Left renal pelvis (tissue), 4 donors: ENCODE data around the gene DAGLB. TPM values are rescaled to one million over a fixed set of nuclear protein-coding genes. Genes with fewer than 3 reads are reported as not detected.
"Not testable (repeated sequence)": the region's sequence is repeated elsewhere in the genome, so short reads cannot be mapped to it uniquely, and the experiment has no call there.

Experiments
- DNase-seq, 4 donors: peaks; one replicate each; pipeline ENCODE4 v3.0.0-alpha.2; 2013; ENCODE audit warnings: low read depth in 4 of 4, low spot score in 3 of 4
- polyA plus RNA-seq, 4 donors: library from polyadenylated mRNA; unstranded; fragments of 120-200 nt; gene quantifications; one replicate each; pipeline ENCODE4 v1.2.1, GENCODE V29; 2013; ENCODE audit not compliant: insufficient read length in 4 of 4

Gene DAGLB
- polyA plus RNA-seq, 4 donors, result 10.6 to 21.0 (median 14.5) TPM

GRCh38 chr7:6379886-6380285 lies 67.9 kb downstream of the DAGLB start:
- no peak for DNase-seq

GRCh38 chr7:6378556-6378955 lies 69.2 kb downstream of the DAGLB start:
- DNase-seq, result not testable (repeated sequence)

GRCh38 chr7:6376820-6377219 lies 70.9 kb downstream of the DAGLB start:
- DNase-seq, result no peak

- no peak for DNase-seq
These were observed 72.2 kb downstream of the DAGLB start for GRCh38 chr7:6375348-6376101.

GRCh38 chr7:6367701-6368211 lies 80.0 kb downstream of the DAGLB start:
- no peak for DNase-seq

GRCh38 chr7:6365451-6365850 lies 82.3 kb downstream of the DAGLB start:
- DNase-seq, result no peak

- DNase-seq, result no peak
These were observed 86.9 kb downstream of the DAGLB start for GRCh38 chr7:6360841-6361240.

GRCh38 chr7:6359734-6360133 lies 88.0 kb downstream of the DAGLB start:
- no peak for DNase-seq

Other genes with a start within 250 kb of the DAGLB start
- gene CYTH3, start 175.3 kb downstream of the DAGLB start, polyA plus RNA-seq, result 10 to 100 TPM; 32.9 to 47.1 (median 38.6) TPM
- 10 to 100 TPM; 21.7 to 27.8 (median 24.4) TPM for gene FAM220A, start 99.0 kb downstream of the DAGLB start, polyA plus RNA-seq
- 100 to 1,000 TPM; 289 to 321 (median 301) TPM for gene RAC1, start 73.4 kb downstream of the DAGLB start, polyA plus RNA-seq
- gene KDELR2, start 36.2 kb upstream of the DAGLB start, polyA plus RNA-seq, result 100 to 1,000 TPM; 195 to 323 (median 219) TPM
- gene GRID2IP, start 103.5 kb upstream of the DAGLB start, polyA plus RNA-seq, result 1 to 10 TPM in 1 of 4 donors, under 1 TPM in 3; 0.16 to 1.2 (median 0.67) TPM
- gene ZDHHC4, start 129.5 kb upstream of the DAGLB start, polyA plus RNA-seq, result 10 to 100 TPM; 58.3 to 94.5 (median 78.9) TPM
- 10 to 100 TPM; 28.1 to 51.4 (median 35.5) TPM for gene INTS15, start 142.1 kb upstream of the DAGLB start, polyA plus RNA-seq
- gene ZNF853, start 167.7 kb upstream of the DAGLB start, polyA plus RNA-seq, result 10 to 100 TPM; 14.8 to 17.8 (median 15.6) TPM
- gene ZNF316, start 189.4 kb upstream of the DAGLB start, polyA plus RNA-seq, result 10 to 100 TPM; 30.6 to 65.8 (median 41.4) TPM